MM.1S (cell line): ENCODE measurements around the gene HSD3B2.

Source experiments
- DNase-seq: peaks from one replicate; pipeline ENCODE4 v3.0.0-alpha.2; 2015
- H2AFZ ChIP-seq: fragments of 300-600 bp; sonication (generic); 2 replicates; pipeline ENCODE4 v1.6.0; 2016; ENCODE audit warnings: antibody characterized with exemption, low read length
- H3F3A ChIP-seq: fragments of 300-600 bp; sonication (generic); 2 replicates; pipeline ENCODE4 v1.6.1; 2016; ENCODE audit warnings: mild to moderate bottlenecking, antibody characterized with exemption, low read length, moderate library complexity, mixed read lengths; ENCODE audit not compliant: insufficient read depth
- H3K27ac ChIP-seq: fragments of 300-600 bp; sonication (generic); 2 replicates; pipeline ENCODE4 v1.5.1; 2016; ENCODE audit warnings: mild to moderate bottlenecking, low read length
- H3K27me3 ChIP-seq: fragments of 300-600 bp; sonication (generic); replicated peaks from 2 replicates; pipeline ENCODE4 v1.6.0; 2016; ENCODE audit warnings: low read length; ENCODE audit not compliant: insufficient read depth
- H3K36me3 ChIP-seq: fragments of 300-600 bp; sonication (generic); replicated peaks from 2 replicates; pipeline ENCODE4 v1.6.1; 2016; ENCODE audit warnings: mild to moderate bottlenecking, low read length, mixed read lengths; ENCODE audit not compliant: insufficient read depth
- H3K4me1 ChIP-seq: fragments of 300-600 bp; sonication (generic); 2 replicates; pipeline ENCODE4 v1.6.1; 2016; ENCODE audit warnings: low read length, mixed read lengths
- H3K4me2 ChIP-seq: fragments of 300-600 bp; sonication (generic); 2 replicates; pipeline ENCODE4 v1.6.0; 2016; ENCODE audit warnings: low read depth, low read length
- H3K4me3 ChIP-seq: fragments of 300-600 bp; sonication (generic); 2 replicates; pipeline ENCODE4 v1.5.1; 2016; ENCODE audit warnings: low read length, mixed read lengths
- H3K79me2 ChIP-seq: fragments of 300-600 bp; sonication (generic); 2 replicates; pipeline ENCODE4 v1.6.1; 2016; ENCODE audit warnings: mixed run types, low read length, mixed read lengths
- H3K9ac ChIP-seq: fragments of 300-600 bp; sonication (generic); 2 replicates; pipeline ENCODE4 v1.6.1; 2016; ENCODE audit warnings: low read length, mixed read lengths
- H3K9me2 ChIP-seq: fragments of 300-600 bp; sonication (generic); replicated peaks from 2 replicates; pipeline ENCODE4 v1.6.1; 2016; ENCODE audit warnings: mild to moderate bottlenecking, low read length, mixed read lengths; ENCODE audit not compliant: insufficient read depth
- H3K9me3 ChIP-seq: fragments of 300-600 bp; sonication (generic); replicated peaks from 2 replicates; pipeline ENCODE4 v1.6.1; 2016; ENCODE audit warnings: mild to moderate bottlenecking, low read length, mixed read lengths; ENCODE audit not compliant: insufficient read depth
- H4K20me1 ChIP-seq: fragments of 300-600 bp; sonication (generic); 2 replicates; pipeline ENCODE4 v1.6.1; 2016; ENCODE audit warnings: mild to moderate bottlenecking, low read length, moderate library complexity, mixed read lengths; ENCODE audit not compliant: insufficient read depth
- CTCF ChIP-seq: fragments of 300-600 bp; sonication (generic); IDR thresholded peaks from 2 replicates; pipeline ENCODE4 v1.5.1; 2016; ENCODE audit warnings: antibody characterized with exemption, low read length, mixed read lengths
- EZH2 ChIP-seq: fragments of 300-600 bp; sonication (generic); optimal IDR thresholded peaks from 2 replicates; pipeline ENCODE3; 2017; ENCODE audit warnings: low read depth, mild to moderate bottlenecking, antibody characterized with exemption, low read length, mixed read lengths
- EZH2phosphoT487 ChIP-seq: fragments of 300-600 bp; sonication (generic); IDR thresholded peaks from 2 replicates; pipeline ENCODE4 v1.6.1; 2018; ENCODE audit warnings: antibody characterized with exemption, low read length

The HSD3B2 gene

GRCh38 chr1:119447344-119448126, 32.6 kb downstream of the HSD3B2 start:
- no peaks in the 10 kb centered on the region for H4K20me1 ChIP-seq
- H3K9me3 ChIP-seq: no peaks in the 10 kb centered on the region
- H3K36me3 ChIP-seq: no peaks in the 10 kb centered on the region
- TF ChIP-seq EZH2phosphoT487: no peak
- TF ChIP-seq CTCF: no peak
- no peak for TF ChIP-seq EZH2
- no peak overlapping the region for H3K9ac ChIP-seq
- H3F3A ChIP-seq: no peaks in the 10 kb centered on the region
- no peaks in the 10 kb centered on the region for H3K9me2 ChIP-seq
- no peak overlapping the region for H2AFZ ChIP-seq
- DNase-seq: no peak
- no peak overlapping the region for H3K27ac ChIP-seq
- no peaks in the 10 kb centered on the region for H3K79me2 ChIP-seq
- no peaks in the 10 kb centered on the region for H3K27me3 ChIP-seq
- no peaks in the 10 kb centered on the region for H3K4me1 ChIP-seq
- no peak overlapping the region for H3K4me3 ChIP-seq
- H3K4me2 ChIP-seq: no peak overlapping the region

GRCh38 chr1:119448127-119448511, 33.2 kb downstream of the HSD3B2 start:
- H3K36me3 ChIP-seq: no peaks in the 10 kb centered on the region
- no peaks in the 10 kb centered on the region for H3K9me3 ChIP-seq
- H3K27ac ChIP-seq: no peak overlapping the region
- no peak for DNase-seq
- H3K4me3 ChIP-seq: no peak overlapping the region
- H3K27me3 ChIP-seq: no peaks in the 10 kb centered on the region
- TF ChIP-seq EZH2phosphoT487: no peak
- TF ChIP-seq CTCF: no peak
- no peak for TF ChIP-seq EZH2
- no peaks in the 10 kb centered on the region for H3K4me1 ChIP-seq
- H3F3A ChIP-seq: no peaks in the 10 kb centered on the region
- no peak overlapping the region for H2AFZ ChIP-seq
- no peaks in the 10 kb centered on the region for H3K79me2 ChIP-seq
- no peaks in the 10 kb centered on the region for H4K20me1 ChIP-seq
- H3K9ac ChIP-seq: no peak overlapping the region
- H3K4me2 ChIP-seq: no peak overlapping the region
- no peaks in the 10 kb centered on the region for H3K9me2 ChIP-seq

- H3K36me3 ChIP-seq: no peaks in the 10 kb centered on the region
- H3K4me3 ChIP-seq: no peak overlapping the region
- H3K9ac ChIP-seq: no peak overlapping the region
- DNase-seq: no peak
- H3K4me1 ChIP-seq: no peaks in the 10 kb centered on the region
- H3K9me3 ChIP-seq: no peaks in the 10 kb centered on the region
- no peak overlapping the region for H2AFZ ChIP-seq
- H4K20me1 ChIP-seq: no peaks in the 10 kb centered on the region
- TF ChIP-seq EZH2: no peak
- TF ChIP-seq EZH2phosphoT487: no peak
- TF ChIP-seq CTCF: no peak
- no peaks in the 10 kb centered on the region for H3K27me3 ChIP-seq
- H3F3A ChIP-seq: no peaks in the 10 kb centered on the region
- H3K4me2 ChIP-seq: no peak overlapping the region
- H3K27ac ChIP-seq: no peak overlapping the region
- H3K9me2 ChIP-seq: no peaks in the 10 kb centered on the region
- H3K79me2 ChIP-seq: no peaks in the 10 kb centered on the region
Observed at GRCh38 chr1:119449971-119450370, 35.0 kb downstream of the HSD3B2 start.
